Vagina (tissue), 2 donors: ENCODE data around the gene RPS28. TPM values are rescaled to one million over a fixed set of nuclear protein-coding genes. Genes with fewer than 3 reads are reported as not detected.

Experiments used
- DNase-seq, 2 donors: peaks; one replicate each; pipeline ENCODE4 v3.0.0-alpha.2; 2017; ENCODE audit errors: extremely low spot score in 2 of 2
- H3K27ac ChIP-seq: fragments of 200-600 bp; sonication (generic); one replicate; pipeline ENCODE4 v1.5.1; 2019
- H3K27me3 ChIP-seq: fragments of 200-600 bp; sonication (generic); one replicate; pipeline ENCODE4 v1.5.1; 2019
- H3K36me3 ChIP-seq, 2 donors: fragments of 200-600 bp; sonication (generic); one replicate each; pipeline ENCODE4 v1.5.1; 2017 to 2019
- H3K4me1 ChIP-seq: fragments of 200-600 bp; sonication (generic); one replicate; pipeline ENCODE4 v1.5.1; 2019
- H3K4me3 ChIP-seq, 2 donors: fragments of 200-600 bp; sonication (generic); 1 replicate in 1 of 2; 2 replicates in 1 of 2; pipeline ENCODE4 v1.5.1; 2016 to 2019
- H3K9me3 ChIP-seq: fragments of 200-600 bp; sonication (generic); one replicate; pipeline ENCODE4 v1.5.1; 2019
- POLR2A ChIP-seq, 2 donors: fragments of 450-650 bp; IDR thresholded peaks; one replicate each; pipeline ENCODE4 v1.6.1; 2017; ENCODE audit warnings: antibody characterized with exemption in 2 of 2, mild to moderate bottlenecking in 2 of 2, moderate library complexity in 2 of 2
- POLR2AphosphoS5 ChIP-seq, 2 donors: sonication (generic); formaldehyde crosslinking; IDR thresholded peaks; one replicate each; pipeline ENCODE4 v1.9.0; 2017; ENCODE audit warnings: antibody characterized with exemption in 2 of 2, mild to moderate bottlenecking in 2 of 2, low read depth in 1 of 2; ENCODE audit not compliant: insufficient read depth in 1 of 2
- intact Hi-C: fragments of 100-400 bp; cut with DNase I; formaldehyde crosslinking; loops from one replicate; pipeline ENCODE4 v1.15.1; 2023
- total RNA-seq: library from RNA; depleted of rRNA; stranded (reverse); fragments of >200 nt; gene quantifications from one replicate; pipeline ENCODE4 v1.2.3, GENCODE V29; 2016
- TF ChIP-seq, protein P1 (sequence below), 3 experiments: fragments of 450-650 bp in 2 of 3; fragments of 200-600 bp in 1 of 3; sonication (generic) in 1 of 3; IDR thresholded peaks; one replicate each; pipeline ENCODE4 v1.5.1; 2017 to 2019; ENCODE audit warnings: antibody characterized with exemption in 3 of 3, mild to moderate bottlenecking in 2 of 3, moderate library complexity in 2 of 3

The RPS28 gene
- total RNA-seq, 1 donor from 2014 or later = 516 TPM

DNA sequence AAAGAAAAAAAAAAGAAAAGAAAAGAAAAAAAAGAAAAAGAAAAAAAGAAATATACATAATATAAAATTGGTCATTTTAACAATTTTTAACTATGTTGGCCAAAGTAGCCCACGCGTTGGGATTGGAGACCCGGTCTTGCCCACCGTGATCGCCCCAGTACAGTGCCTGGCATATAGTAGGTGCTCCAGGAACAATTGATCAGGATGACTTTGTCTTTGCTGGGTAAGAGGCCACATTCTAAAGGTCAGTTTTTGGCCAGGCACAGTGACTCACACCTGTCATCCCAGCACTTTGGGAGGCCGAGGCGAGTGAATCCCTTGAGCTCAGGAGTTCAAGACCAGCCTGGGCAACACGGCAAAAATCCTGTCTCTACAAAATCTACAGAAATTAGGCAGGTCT is 38.9 kb downstream of the RPS28 start:
- H3K36me3 ChIP-seq = no peaks in the 10 kb centered on the region
- TF ChIP-seq, protein P1, sequence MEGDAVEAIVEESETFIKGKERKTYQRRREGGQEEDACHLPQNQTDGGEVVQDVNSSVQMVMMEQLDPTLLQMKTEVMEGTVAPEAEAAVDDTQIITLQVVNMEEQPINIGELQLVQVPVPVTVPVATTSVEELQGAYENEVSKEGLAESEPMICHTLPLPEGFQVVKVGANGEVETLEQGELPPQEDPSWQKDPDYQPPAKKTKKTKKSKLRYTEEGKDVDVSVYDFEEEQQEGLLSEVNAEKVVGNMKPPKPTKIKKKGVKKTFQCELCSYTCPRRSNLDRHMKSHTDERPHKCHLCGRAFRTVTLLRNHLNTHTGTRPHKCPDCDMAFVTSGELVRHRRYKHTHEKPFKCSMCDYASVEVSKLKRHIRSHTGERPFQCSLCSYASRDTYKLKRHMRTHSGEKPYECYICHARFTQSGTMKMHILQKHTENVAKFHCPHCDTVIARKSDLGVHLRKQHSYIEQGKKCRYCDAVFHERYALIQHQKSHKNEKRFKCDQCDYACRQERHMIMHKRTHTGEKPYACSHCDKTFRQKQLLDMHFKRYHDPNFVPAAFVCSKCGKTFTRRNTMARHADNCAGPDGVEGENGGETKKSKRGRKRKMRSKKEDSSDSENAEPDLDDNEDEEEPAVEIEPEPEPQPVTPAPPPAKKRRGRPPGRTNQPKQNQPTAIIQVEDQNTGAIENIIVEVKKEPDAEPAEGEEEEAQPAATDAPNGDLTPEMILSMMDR (IDR thresholded peaks at IDR 0.05) = no peak
- TF ChIP-seq POLR2AphosphoS5 (IDR thresholded peaks at IDR 0.05; ENCODE audit: insufficient read depth in 1 of 2, low read depth in 1 of 2) = no peak
- TF ChIP-seq POLR2A (IDR thresholded peaks at IDR 0.05) = no peak
- intact Hi-C loops = no loop called here
- H3K4me3 ChIP-seq = no peak overlapping the region
- no peak for DNase-seq
- no peak overlapping the region for H3K27ac ChIP-seq
- no peaks in the 10 kb centered on the region for H3K9me3 ChIP-seq
- peaks cover 41% of the 10 kb centered on the region for H3K4me1 ChIP-seq
- H3K27me3 ChIP-seq = no peaks in the 10 kb centered on the region

DNA sequence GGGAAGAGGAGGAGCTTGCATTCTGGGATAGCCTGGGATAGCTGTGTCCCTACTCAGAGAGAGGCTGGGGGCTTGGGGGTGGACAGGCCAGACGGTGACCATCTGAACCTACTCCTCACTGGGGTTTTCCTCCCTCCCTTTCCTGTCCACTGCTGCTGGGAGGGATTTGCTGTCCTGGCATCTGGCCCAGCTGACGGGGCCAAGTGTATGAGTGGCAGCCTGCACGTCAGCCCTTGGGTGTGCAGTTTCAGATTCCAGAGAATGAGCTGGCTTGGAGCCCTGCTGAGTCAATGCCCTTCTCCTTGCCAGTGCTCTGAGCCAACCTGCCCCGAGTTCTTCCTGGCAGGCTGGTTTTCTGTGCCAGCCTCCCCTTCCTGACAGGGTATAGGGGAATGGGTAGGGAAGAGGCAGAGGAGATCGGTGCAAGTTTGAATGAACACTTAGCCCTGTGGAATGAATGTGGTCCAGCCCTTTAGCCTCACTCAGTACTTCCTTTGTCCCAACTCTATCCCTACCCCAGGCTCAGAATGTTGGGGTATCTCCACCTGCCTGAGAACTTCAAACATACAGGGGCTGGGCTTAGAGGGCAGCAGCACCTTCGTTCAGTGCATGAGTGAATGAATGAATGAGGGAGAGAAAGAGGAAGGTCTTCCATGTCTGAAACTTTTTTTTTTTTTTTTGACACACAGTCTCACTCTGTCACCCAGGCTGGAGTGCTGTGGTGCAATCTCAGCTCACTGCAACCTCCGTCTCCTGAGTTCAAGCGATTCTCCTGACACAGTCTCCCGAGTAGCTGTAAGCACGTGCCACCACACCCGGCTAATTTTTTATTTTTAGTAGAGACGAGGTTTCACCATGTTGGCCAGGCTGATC is 40.9 kb downstream of the RPS28 start:
- intact Hi-C loops = no loop called here
- Histone ChIP-seq H3K36me3 (no peaks in the 10 kb centered on the region), H3K27me3 (no peaks in the 10 kb centered on the region), H3K4me3 (no peak overlapping the region), H3K9me3 (no peaks in the 10 kb centered on the region), H3K27ac (peak overlapping the region; percentile 78), H3K4me1 (peaks cover 55% of the 10 kb centered on the region)
- DNase-seq = peak in 1 of 2 donors; percentile 95
- no peak for TF ChIP-seq POLR2A (IDR thresholded peaks at IDR 0.05)
- peak; percentile 89 to 96 for TF ChIP-seq POLR2AphosphoS5 (IDR thresholded peaks at IDR 0.05; ENCODE audit: insufficient read depth in 1 of 2, low read depth in 1 of 2)

DNA sequence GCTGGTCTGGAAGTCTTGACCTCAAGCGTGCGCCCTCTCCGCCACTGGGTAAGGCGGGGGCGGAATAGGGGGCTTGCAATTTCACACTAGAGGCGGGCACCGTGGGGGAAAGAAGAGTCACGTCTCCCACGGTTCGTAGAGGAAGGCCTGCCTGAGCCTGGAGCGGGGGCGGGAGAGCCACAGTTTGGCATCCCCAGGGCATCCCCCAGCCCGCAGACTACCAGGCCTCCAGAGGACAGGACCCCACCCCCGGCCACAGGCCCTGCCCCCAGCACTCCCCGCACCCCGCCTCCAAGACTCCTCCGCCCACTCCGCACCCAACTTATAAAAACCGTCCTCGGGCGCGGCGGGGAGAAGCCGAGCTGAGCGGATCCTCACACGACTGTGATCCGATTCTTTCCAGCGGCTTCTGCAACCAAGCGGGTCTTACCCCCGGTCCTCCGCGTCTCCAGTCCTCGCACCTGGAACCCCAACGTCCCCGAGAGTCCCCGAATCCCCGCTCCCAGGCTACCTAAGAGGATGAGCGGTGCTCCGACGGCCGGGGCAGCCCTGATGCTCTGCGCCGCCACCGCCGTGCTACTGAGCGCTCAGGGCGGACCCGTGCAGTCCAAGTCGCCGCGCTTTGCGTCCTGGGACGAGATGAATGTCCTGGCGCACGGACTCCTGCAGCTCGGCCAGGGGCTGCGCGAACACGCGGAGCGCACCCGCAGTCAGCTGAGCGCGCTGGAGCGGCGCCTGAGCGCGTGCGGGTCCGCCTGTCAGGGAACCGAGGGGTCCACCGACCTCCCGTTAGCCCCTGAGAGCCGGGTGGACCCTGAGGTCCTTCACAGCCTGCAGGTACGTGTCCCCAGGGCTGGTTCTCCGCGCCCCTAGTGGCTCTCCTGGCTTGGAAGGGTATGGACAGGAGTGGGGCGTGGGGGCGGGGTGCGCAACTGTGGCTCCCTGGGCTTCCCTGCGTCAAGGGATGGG is 42.8 kb downstream of the RPS28 start, which contains the start of gene ANGPTL4:
Gene ANGPTL4, plus strand, starts transcription at position 353 of the 969 bp plus-strand sequence. Its CDS starts 167 bp downstream, at position 520.
- Histone ChIP-seq H3K27me3 (no peaks in the 10 kb centered on the region), H3K4me3 (peak within 1 kb of the TSS; percentile 59 to 77), H3K4me1 (peaks cover 73% of the 10 kb centered on the region), H3K36me3 (no peaks in the 10 kb centered on the region), H3K27ac (peak within 1 kb of the TSS; percentile 78), H3K9me3 (no peaks in the 10 kb centered on the region)
- intact Hi-C loops = no loop called here
- TF ChIP-seq, protein P1 (IDR thresholded peaks at IDR 0.05) = peak in 1 of 3 experiments; percentile 15
- TF ChIP-seq POLR2A (IDR thresholded peaks at IDR 0.05) (peak in 1 of 2 donors; percentile 60), POLR2AphosphoS5 (IDR thresholded peaks at IDR 0.05; ENCODE audit: insufficient read depth in 1 of 2, low read depth in 1 of 2) (peak in 1 of 2 donors; percentile 89)
- DNase-seq = no peak

DNA sequence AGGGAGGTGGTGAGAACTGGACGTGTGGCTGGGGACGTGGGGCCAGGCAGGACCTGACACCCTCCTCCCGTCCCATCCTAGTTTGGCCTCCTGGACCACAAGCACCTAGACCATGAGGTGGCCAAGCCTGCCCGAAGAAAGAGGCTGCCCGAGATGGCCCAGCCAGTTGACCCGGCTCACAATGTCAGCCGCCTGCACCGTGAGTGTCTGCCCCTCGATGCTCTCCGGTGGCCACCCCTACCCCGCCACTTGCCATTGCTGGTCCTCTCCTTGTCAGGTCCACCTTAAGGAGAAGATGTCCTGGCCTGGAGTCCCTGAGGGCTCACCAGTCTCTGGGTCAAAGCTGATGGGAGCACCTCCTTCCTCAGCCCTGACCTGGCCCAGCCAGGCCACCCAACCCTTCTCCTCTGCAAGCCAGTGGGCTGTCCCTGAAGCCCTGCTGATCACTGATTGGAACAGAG is 44.9 kb downstream of the RPS28 start:
- no peak for TF ChIP-seq POLR2A (IDR thresholded peaks at IDR 0.05)
- TF ChIP-seq POLR2AphosphoS5 (IDR thresholded peaks at IDR 0.05; ENCODE audit: insufficient read depth in 1 of 2, low read depth in 1 of 2) = no peak
- TF ChIP-seq, protein P1 (IDR thresholded peaks at IDR 0.05) = no peak
- no peak for DNase-seq
- Histone ChIP-seq H3K27ac (no peak overlapping the region), H3K36me3 (no peaks in the 10 kb centered on the region), H3K27me3 (no peaks in the 10 kb centered on the region), H3K4me3 (peak overlapping the region in 1 of 2 donors; percentile 59), H3K9me3 (no peaks in the 10 kb centered on the region), H3K4me1 (peaks cover 72% of the 10 kb centered on the region)
- intact Hi-C loops = no loop called here

DNA sequence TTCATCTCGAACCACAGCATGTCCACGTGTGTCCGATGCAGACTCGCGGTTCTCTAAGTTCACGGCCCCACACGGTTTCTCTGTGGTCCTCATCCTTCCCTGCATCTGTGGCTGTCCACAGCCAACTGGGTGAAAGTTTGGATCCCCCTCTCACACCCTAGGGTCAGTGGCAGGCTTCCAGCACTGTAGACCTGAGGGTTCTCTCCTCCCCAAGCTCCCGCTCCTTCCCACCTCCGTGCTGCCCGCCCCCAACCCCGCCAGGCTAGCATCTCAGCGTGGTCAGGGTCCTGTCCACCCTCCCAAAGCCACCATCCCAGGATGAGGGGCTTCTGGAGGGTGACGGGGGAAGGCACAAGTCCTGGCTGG is 45.6 kb downstream of the RPS28 start:
- H3K27ac ChIP-seq = peak overlapping the region; percentile 58
- H3K27me3 ChIP-seq = no peaks in the 10 kb centered on the region
- no peak for DNase-seq
- peak overlapping the region in 1 of 2 donors; percentile 39 for H3K4me3 ChIP-seq
- H3K36me3 ChIP-seq = no peaks in the 10 kb centered on the region
- TF ChIP-seq POLR2AphosphoS5 (IDR thresholded peaks at IDR 0.05; ENCODE audit: insufficient read depth in 1 of 2, low read depth in 1 of 2) (no peak), POLR2A (IDR thresholded peaks at IDR 0.05) (no peak)
- TF ChIP-seq, protein P1 (IDR thresholded peaks at IDR 0.05) = no peak
- H3K4me1 ChIP-seq = peaks cover 64% of the 10 kb centered on the region
- intact Hi-C loops = no loop called here
- H3K9me3 ChIP-seq = no peaks in the 10 kb centered on the region
